ENCODE data around the gene ZNF608. TPM values are rescaled to one million over a fixed set of nuclear protein-coding genes. Genes with fewer than 3 reads are reported as not detected.

The ZNF608 gene
- total and polyA plus RNA-seq, 9 of the 15 experiments (the other 6 are each of a cell fraction or from before 2014, with no cell fraction given) = 0.38 to 1.5 (median 1.00) TPM

DNA sequence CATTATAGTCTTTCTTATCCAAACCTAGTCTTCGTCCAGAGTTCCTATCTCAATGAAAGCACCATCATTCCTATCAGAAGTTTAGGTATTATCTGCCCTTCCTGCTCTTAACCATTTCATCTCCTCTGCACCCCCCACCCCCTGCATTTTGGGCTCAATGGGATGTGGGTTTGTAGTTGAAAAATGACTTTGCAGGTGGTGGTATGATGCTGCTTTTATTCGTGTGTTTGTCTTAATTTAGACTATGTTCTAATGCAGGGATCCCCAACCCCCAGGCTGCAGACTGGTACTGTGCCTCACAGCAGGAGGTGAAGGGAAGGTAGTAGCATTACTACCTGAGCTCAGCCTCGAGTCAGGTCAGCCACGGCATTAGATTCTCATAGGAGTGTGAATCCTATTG lies 49.4 kb upstream of the ZNF608 start:
- no TSS peak for BruUV-seq (replicated peaks)
- no peaks in the 10 kb centered on the region for H3K27me3 ChIP-seq (ENCODE audit: control insufficient read depth in 2 of 2, insufficient read depth in 2 of 2, low read length in 2 of 2)
- no peak overlapping the region for H3K4me3 ChIP-seq
- ChIA-PET CTCF (ENCODE audit: low intra/inter-chr PET ratio) (no interaction called here), POLR2A (no interaction called here)
- intact Hi-C loops (cut with micrococcal nuclease) (no loop called here), in situ Hi-C loops (cut with MboI) (no loop called here)
- H3K36me3 ChIP-seq (ENCODE audit: control insufficient read depth, insufficient read depth, low read length) = no peaks in the 10 kb centered on the region
- no peak overlapping the region for H2AFZ ChIP-seq (ENCODE audit: low read depth, low read length)
- no peak overlapping the region; a peak in 1 of 4 replicates for H3K9ac ChIP-seq (ENCODE audit: insufficient read depth in 1 of 2, low read depth in 2 of 2, low read length in 2 of 2)
- no peaks in the 10 kb centered on the region for H3K9me1 ChIP-seq (ENCODE audit: control insufficient read depth, insufficient read depth, low read length)
- no peaks in the 10 kb centered on the region for H3K79me2 ChIP-seq (ENCODE audit: control insufficient read depth, insufficient read depth, low read length)
- WGBS (ENCODE audit: insufficient coverage, low coverage, missing lambda C conversion rate) = 3% methylated on average over 4 of the region's 4 CpGs
- ATAC-seq = no peak
- no peak overlapping the region for H3K4me2 ChIP-seq (ENCODE audit: insufficient read depth, low read length)
- no peaks in the 10 kb centered on the region for H3K9me3 ChIP-seq (replicated peaks; ENCODE audit: control insufficient read depth, insufficient read depth, low read depth, low read length)
- no peak for DNase-seq (ENCODE audit: extremely low read depth in 1 of 4, low spot score in 3 of 4)
- FAIRE-seq = no peak
- H3K4me1 ChIP-seq (replicated peaks in 1 of 2; ENCODE audit: control insufficient read depth in 2 of 2, insufficient read depth in 2 of 2, low read length in 2 of 2) = peaks cover 4 to 7% of the 10 kb centered on the region in 2 experiments; a peak in 2 of 5 replicates
- H3K27ac ChIP-seq (ENCODE audit: extremely low read depth, low read depth, low read length) = no peak overlapping the region
- TF ChIP-seq SREBF1 (IDR thresholded peaks at IDR 0.05; ENCODE audit: borderline replicate concordance, low read depth, low read length) (no peak), ZNF785 (CRISPR knock-in tag; IDR thresholded peaks at IDR 0.05) (no peak), RUNX1 (IDR thresholded peaks at IDR 0.05; ENCODE audit: low read depth) (no peak), SRSF1 (IDR thresholded peaks at IDR 0.05; ENCODE audit: low read depth, low read length) (no peak), GTF2A2 (tag; IDR thresholded peaks at IDR 0.05) (no peak), BDP1 (IDR thresholded peaks at IDR 0.05; ENCODE audit: insufficient read depth, insufficient read length) (no peak), FOSL1 (tag; conservative IDR thresholded peaks at IDR 0.05) (no peak), DPF2 (IDR thresholded peaks at IDR 0.05) (no peak), ETV5 (CRISPR knock-in tag; IDR thresholded peaks at IDR 0.05; ENCODE audit: low read depth) (no peak), ZBTB17 (CRISPR knock-in tag; IDR thresholded peaks at IDR 0.05) (no peak), SNRNP70 (optimal IDR thresholded peaks at IDR 0.05; ENCODE audit: low read depth, low read length) (no peak), KAT7 (CRISPR knock-in tag; IDR thresholded peaks at IDR 0.05; ENCODE audit: borderline replicate concordance) (no peak)
- TF ChIP-seq, protein P1, sequence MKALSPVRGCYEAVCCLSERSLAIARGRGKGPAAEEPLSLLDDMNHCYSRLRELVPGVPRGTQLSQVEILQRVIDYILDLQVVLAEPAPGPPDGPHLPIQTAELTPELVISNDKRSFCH (CRISPR knock-in tag; IDR thresholded peaks at IDR 0.05) = no peak
- TF ChIP-seq, protein P1 (tag; IDR thresholded peaks at IDR 0.05) = no peak
- H4K20me1 ChIP-seq (replicated peaks; ENCODE audit: control insufficient read depth, insufficient read depth, low read length) = no peaks in the 10 kb centered on the region
